ENCODE data around the gene UBE2N.

The UBE2N gene

DNA sequence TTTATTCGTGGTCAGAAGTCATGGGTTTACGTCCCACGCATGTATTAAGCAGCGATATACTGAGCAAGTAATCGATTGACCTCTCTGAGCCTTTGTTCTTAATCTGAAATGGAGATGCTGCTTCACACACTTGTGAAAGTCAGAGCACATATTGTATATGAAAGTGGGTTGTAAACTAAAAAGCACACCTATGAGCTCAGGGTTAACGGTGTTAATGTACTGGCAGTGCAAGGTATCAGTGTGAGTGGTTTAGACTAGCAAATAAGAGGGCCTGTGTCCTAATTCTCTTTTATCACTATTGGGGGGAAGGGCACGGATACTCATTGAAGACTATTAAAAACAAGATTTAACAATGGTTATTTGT, 26.2 kb upstream of the UBE2N start:
- DNase-seq (ENCODE audit: low read depth) = no peak
- TF ChIP-seq, protein P1, sequence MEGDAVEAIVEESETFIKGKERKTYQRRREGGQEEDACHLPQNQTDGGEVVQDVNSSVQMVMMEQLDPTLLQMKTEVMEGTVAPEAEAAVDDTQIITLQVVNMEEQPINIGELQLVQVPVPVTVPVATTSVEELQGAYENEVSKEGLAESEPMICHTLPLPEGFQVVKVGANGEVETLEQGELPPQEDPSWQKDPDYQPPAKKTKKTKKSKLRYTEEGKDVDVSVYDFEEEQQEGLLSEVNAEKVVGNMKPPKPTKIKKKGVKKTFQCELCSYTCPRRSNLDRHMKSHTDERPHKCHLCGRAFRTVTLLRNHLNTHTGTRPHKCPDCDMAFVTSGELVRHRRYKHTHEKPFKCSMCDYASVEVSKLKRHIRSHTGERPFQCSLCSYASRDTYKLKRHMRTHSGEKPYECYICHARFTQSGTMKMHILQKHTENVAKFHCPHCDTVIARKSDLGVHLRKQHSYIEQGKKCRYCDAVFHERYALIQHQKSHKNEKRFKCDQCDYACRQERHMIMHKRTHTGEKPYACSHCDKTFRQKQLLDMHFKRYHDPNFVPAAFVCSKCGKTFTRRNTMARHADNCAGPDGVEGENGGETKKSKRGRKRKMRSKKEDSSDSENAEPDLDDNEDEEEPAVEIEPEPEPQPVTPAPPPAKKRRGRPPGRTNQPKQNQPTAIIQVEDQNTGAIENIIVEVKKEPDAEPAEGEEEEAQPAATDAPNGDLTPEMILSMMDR (IDR thresholded peaks at IDR 0.05; ENCODE audit: low read length, missing control alignments) = no peak
- H3K4me3 ChIP-seq (replicated peaks; ENCODE audit: low read depth, low read length) = peak overlapping the region; percentile 90

GRCh38 chr12:93467351-93468007, 25.7 kb upstream of the UBE2N start, which contains the start of gene MRPL42:
MRPL42 (plus strand) TSS chr12:93467514; CDS start chr12:93469286, 1,772 bp downstream.
- H3K4me3 ChIP-seq (replicated peaks; ENCODE audit: low read depth, low read length) = peak within 1 kb of the TSS; percentile 90
- peak; percentile 90 for DNase-seq (ENCODE audit: low read depth)
- TF ChIP-seq, protein P1 (IDR thresholded peaks at IDR 0.05; ENCODE audit: low read length, missing control alignments) = peak; percentile 84

DNA sequence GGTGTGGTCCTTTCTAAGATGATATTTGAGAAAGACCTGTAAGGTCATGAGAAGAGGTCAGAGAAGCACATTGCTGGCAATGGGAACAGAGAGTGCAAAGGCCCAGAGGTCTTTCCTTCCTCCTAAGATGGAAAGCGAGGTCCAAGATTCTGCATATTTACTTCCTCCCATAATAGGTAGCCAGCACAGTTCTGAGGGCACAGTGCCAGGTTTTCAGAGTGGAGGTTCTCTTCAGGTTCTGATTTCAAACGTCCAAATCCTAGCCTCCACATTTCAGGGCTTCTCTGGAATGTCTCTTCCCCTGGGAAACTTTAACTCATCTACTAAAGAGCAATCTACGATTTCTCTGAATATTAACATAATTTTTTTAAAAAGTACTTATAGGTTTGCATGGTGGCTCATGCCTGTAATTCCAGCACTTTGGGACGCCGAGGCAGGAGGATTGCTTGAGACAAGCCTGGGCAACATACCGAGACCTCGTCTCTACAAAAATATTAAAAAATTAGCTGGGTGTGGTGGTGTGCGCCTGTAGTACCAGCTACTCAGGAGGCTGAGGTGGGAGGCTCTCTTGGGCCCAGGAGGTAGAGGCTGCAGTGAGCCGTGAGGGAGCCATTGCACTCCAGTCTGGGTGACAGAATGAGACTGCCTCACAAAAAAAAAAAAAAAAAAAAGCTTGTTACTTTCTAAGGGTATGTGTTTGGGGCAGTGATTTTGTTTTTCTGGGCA, 25.0 kb upstream of the UBE2N start:
- H3K4me3 ChIP-seq (replicated peaks; ENCODE audit: low read depth, low read length) = no peak overlapping the region
- DNase-seq (ENCODE audit: low read depth) = no peak
- TF ChIP-seq, protein P1 (IDR thresholded peaks at IDR 0.05; ENCODE audit: low read length, missing control alignments) = no peak

DNA sequence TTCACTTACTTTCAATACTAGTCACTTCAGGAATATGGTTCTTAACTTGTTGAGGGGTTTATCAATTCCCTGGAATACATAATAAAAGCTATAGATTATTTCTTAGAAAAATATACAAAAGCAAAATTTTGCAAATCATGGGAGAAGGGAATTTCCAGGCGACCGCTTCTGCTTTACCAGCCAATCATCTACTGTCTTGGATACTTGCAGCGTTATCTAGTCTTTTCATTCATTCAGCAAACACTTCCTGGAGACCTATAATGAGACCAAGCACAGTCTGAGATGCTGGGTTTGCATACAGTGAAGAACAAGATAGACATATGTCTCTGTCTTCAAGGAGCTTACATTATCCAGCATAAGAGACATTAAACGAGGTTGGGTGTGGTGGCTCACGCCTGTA, 24.1 kb upstream of the UBE2N start:
- TF ChIP-seq, protein P1 (IDR thresholded peaks at IDR 0.05; ENCODE audit: low read length, missing control alignments) = no peak

GRCh38 chr12:93461503-93461902, 19.8 kb upstream of the UBE2N start:
- no peak overlapping the region for H3K4me3 ChIP-seq (replicated peaks; ENCODE audit: low read depth, low read length)
- DNase-seq (ENCODE audit: low read depth) = peak; percentile 39
- TF ChIP-seq, protein P1 (IDR thresholded peaks at IDR 0.05; ENCODE audit: low read length, missing control alignments) = no peak

More for the DNA sequence above, 24.1 kb upstream of the UBE2N start:
- H3K4me3 ChIP-seq (replicated peaks; ENCODE audit: low read depth, low read length) = no peak overlapping the region
- DNase-seq (ENCODE audit: low read depth) = no peak

- TF ChIP-seq, protein P1 (IDR thresholded peaks at IDR 0.05; ENCODE audit: low read length, missing control alignments) = no peak
- no peak for DNase-seq (ENCODE audit: low read depth)
- no peak overlapping the region for H3K4me3 ChIP-seq (replicated peaks; ENCODE audit: low read depth, low read length)
Observed at GRCh38 chr12:93460902-93461301, 19.2 kb upstream of the UBE2N start.

All from fibroblast of pulmonary artery (primary cell).